K562 (cell line): Measurements from ENCODE around the gene COMMD2. TPM values are rescaled to one million over a fixed set of nuclear protein-coding genes. Genes with fewer than 3 reads are reported as not detected.
A peak's percentile ranks its signal among the peaks of the same experiment; 100 is the strongest.

Experiments
- ATAC-seq: fragments of 200-7000 bp; cut with Tn5 transposase; 3 replicates; pipeline ENCODE4 v1.9.1; 2020; ENCODE audit warnings: moderate library complexity
- BruUV-seq: library from RNA; stranded (reverse); fragments of 400-500 nt; replicated peaks from 2 replicates; lab custom pipeline; 2021; lab: Mats Ljungman, UMichigan
- CTCF ChIA-PET: fragments of 300-600 bp; formaldehyde crosslinking; extraction: SDS; loops from one replicate; lab custom pipeline; 2021; ENCODE audit warnings: low intra/inter-chr PET ratio; lab: Yijun Ruan, JAX
- POLR2A ChIA-PET: fragments of 300-600, 350-650 bp; sonication (Branson Sonifier 250); formaldehyde crosslinking; extraction: SDS; loops from one replicate; lab custom pipeline; 2021; ENCODE audit warnings: antibody characterized with exemption, inconsistent platforms; lab: Yijun Ruan, JAX
- DNase-seq, 4 experiments: peaks; one replicate each; pipeline versions ENCODE4 v3.0.0 to v3.0.0-alpha.2; 2011 to 2018; ENCODE audit warnings: low spot score in 3 of 4, mixed read lengths in 3 of 4; ENCODE audit errors: extremely low read depth in 1 of 4
- FAIRE-seq: peaks from 2 replicates; lab custom pipeline; 2011; peaks lifted over from hg19 to GRCh38; lab: Jason Lieb, UNC
- H2AFZ ChIP-seq: 2 replicates; pipeline ENCODE4 v1.6.0; 2011; ENCODE audit warnings: low read depth, low read length, control low read depth, inconsistent platforms
- H3K27ac ChIP-seq: fragments of 200-600 bp; 3 replicates; pipeline ENCODE4 v1.8.0; 2011; ENCODE audit warnings: low read depth, mild to moderate bottlenecking, control low read depth, inconsistent platforms, low read length, moderate library complexity, mixed read lengths; ENCODE audit errors: extremely low read depth
- H3K27me3 ChIP-seq, 2 experiments: fragments of 300-600 bp in 1 of 2; 2 replicates in 1 of 2; 3 replicates in 1 of 2; pipeline versions ENCODE4 v1.6.0 to v1.8.0; 2011; ENCODE audit warnings: inconsistent platforms in 2 of 2, low read length in 2 of 2, mild to moderate bottlenecking in 1 of 2, mixed read lengths in 1 of 2, moderate library complexity in 1 of 2; ENCODE audit not compliant: control insufficient read depth in 2 of 2, insufficient read depth in 2 of 2
- H3K36me3 ChIP-seq: fragments of 300-600 bp; 3 replicates; pipeline ENCODE4 v1.8.0; 2011; ENCODE audit warnings: mild to moderate bottlenecking, low read length, inconsistent platforms; ENCODE audit not compliant: control insufficient read depth, insufficient read depth
- H3K4me1 ChIP-seq, 2 experiments: fragments of 200-600 bp in 1 of 2; replicated peaks in 1 of 2; 2 replicates in 1 of 2; 3 replicates in 1 of 2; pipeline versions ENCODE4 v1.5.1 to v1.8.0; 2011; ENCODE audit warnings: inconsistent platforms in 2 of 2, low read length in 2 of 2, mild to moderate bottlenecking in 1 of 2, mixed read lengths in 1 of 2, moderate library complexity in 1 of 2; ENCODE audit not compliant: control insufficient read depth in 2 of 2, insufficient read depth in 2 of 2
- H3K4me2 ChIP-seq: 2 replicates; pipeline ENCODE4 v1.6.1; 2011; ENCODE audit warnings: low read length, control low read depth, inconsistent platforms, mixed read lengths; ENCODE audit not compliant: insufficient read depth
- H3K4me3 ChIP-seq: fragments of 200-600 bp; sonication (generic), shearing (Covaris generic); 2 replicates; pipeline ENCODE4 v1.5.1; 2016; ENCODE audit warnings: control low read depth, inconsistent platforms
- H3K79me2 ChIP-seq: fragments of 200-600 bp; 3 replicates; pipeline ENCODE4 v1.8.0; 2011; ENCODE audit warnings: low read length, inconsistent platforms; ENCODE audit not compliant: control insufficient read depth, insufficient read depth
- H3K9ac ChIP-seq, 2 experiments: 2 replicates each; pipeline versions ENCODE4 v1.6.0 to v1.6.1; 2011; ENCODE audit warnings: low read depth in 2 of 2, low read length in 2 of 2, control low read depth in 1 of 2, inconsistent platforms in 1 of 2, mild to moderate bottlenecking in 1 of 2, mixed read lengths in 1 of 2; ENCODE audit not compliant: insufficient read depth in 1 of 2
- H3K9me1 ChIP-seq: one replicate; pipeline ENCODE4 v1.6.0; 2011; ENCODE audit warnings: inconsistent platforms, mild to moderate bottlenecking, low read length, moderate library complexity; ENCODE audit not compliant: control insufficient read depth, insufficient read depth
- H3K9me3 ChIP-seq: replicated peaks from 2 replicates; pipeline ENCODE4 v1.5.1; 2011; ENCODE audit warnings: low read depth, low read length, inconsistent platforms; ENCODE audit not compliant: control insufficient read depth, insufficient read depth
- H4K20me1 ChIP-seq: replicated peaks from 2 replicates; pipeline ENCODE4 v1.6.1; 2011; ENCODE audit warnings: low read length, inconsistent platforms, mixed read lengths; ENCODE audit not compliant: control insufficient read depth, insufficient read depth
- ATF1 ChIP-seq, 2 experiments: fragments of 450-650 bp in 1 of 2; IDR thresholded peaks; 2 replicates each; pipeline ENCODE4 v1.6.1; 2016; ENCODE audit warnings: missing compliant biosample characterization in 1 of 2, missing genetic modification characterization in 1 of 2
- CTCF ChIP-seq, 3 experiments: IDR thresholded peaks in 2 of 3; conservative IDR thresholded peaks in 1 of 3; 2 replicates each; pipeline ENCODE4 v1.5.1; 2011 to 2012; ENCODE audit warnings: low read length in 3 of 3, mild to moderate bottlenecking in 3 of 3, control low read depth in 2 of 3, improper control_type of control experiment in 1 of 3, inconsistent platforms in 1 of 3, low read depth in 1 of 3, mixed read lengths in 1 of 3, moderate library complexity in 1 of 3; ENCODE audit not compliant: insufficient read depth in 2 of 3
- DEAF1 ChIP-seq: fragments of 450-650 bp; formaldehyde crosslinking; IDR thresholded peaks from 2 replicates; pipeline ENCODE4 v1.4.0; 2020; ENCODE audit warnings: mild to moderate bottlenecking, moderate library complexity
- ZNF318 ChIP-seq, 2 experiments: fragments of 450-650 bp; IDR thresholded peaks; 2 replicates each; pipeline ENCODE4 v1.6.1; 2016; ENCODE audit warnings: mild to moderate bottlenecking in 2 of 2, borderline replicate concordance in 1 of 2, low read depth in 1 of 2, moderate library complexity in 1 of 2
- WGBS: fragments of 100-300 bp; shearing (Covaris generic); methylation state at CpG from one replicate; pipeline ENCODE4 v1.1.6; 2016; ENCODE audit warnings: low coverage, mixed read lengths; ENCODE audit not compliant: insufficient coverage; ENCODE audit errors: missing lambda C conversion rate; 5-methylcytosine and 5-hydroxymethylcytosine counted together
- in situ Hi-C: fragments of 300-500 bp; cut with MboI; formaldehyde crosslinking; loops from 4 replicates; pipeline ENCODE4 v1.15.0; 2018; ENCODE audit warnings: inconsistent platforms, mixed read lengths
- intact Hi-C: fragments of 100-400 bp; cut with micrococcal nuclease; formaldehyde crosslinking; loops from 2 replicates; pipeline ENCODE4 v1.14.2; 2022
- polyA plus RNA-seq, 8 experiments: library from polyadenylated mRNA; depleted of rRNA in 4 of 8; stranded (reverse) in 5 of 8; unstranded in 3 of 8; fragments of >200 nt; fragmentation: Nextera tagmentation in 2 of 8; fragmentation: Illumina TruSeq in 1 of 8; extraction: Ambion mirVana in 2 of 8; extraction: Trizol in 1 of 8; gene quantifications; 2 replicates each; pipeline versions ENCODE4 v1.2.1 to v1.2.3, GENCODE V29; 2011 to 2014; ENCODE audit warnings: inconsistent platforms in 1 of 8, missing spikeins in 1 of 8
- total RNA-seq, 7 experiments: library from RNA; depleted of rRNA in 6 of 7; stranded (reverse); fragments of >200 nt in 6 of 7; fragmentation: Illumina TruSeq in 2 of 7; extraction: Trizol in 2 of 7; gene quantifications; 2 replicates each; pipeline versions ENCODE4 v1.2.1 to v1.2.3, GENCODE V29; 2011 to 2021; ENCODE audit warnings: low replicate concordance in 1 of 7

The COMMD2 gene
- total and polyA plus RNA-seq, 9 of the 15 experiments (the other 6 are each of a cell fraction or from before 2014, with no cell fraction given), result 25.8 to 102 (median 41.8) TPM

GRCh38 chr3:149717391-149718056 lies 34.8 kb downstream of the COMMD2 start:
- intact Hi-C loops (loop anchor here (1.0 to 5.0 kb wide), 3 partner anchors 150 to 205 kb away; no protein-coding TSS in a partner anchor), in situ Hi-C loops (loop anchor here (5.0 kb wide), 1 partner anchor 195 kb away; no protein-coding TSS in a partner anchor)
- Histone ChIP-seq H3K4me1 (peaks cover 0 to 11% of the 10 kb centered on the region in 2 experiments; a peak in 1 of 5 replicates), H3K4me2 (no peak overlapping the region), H2AFZ (no peak overlapping the region), H3K9ac (no peak overlapping the region), H3K9me3 (no peaks in the 10 kb centered on the region), H3K27ac (no peak overlapping the region), H4K20me1 (no peaks in the 10 kb centered on the region), H3K27me3 (peaks cover 0 to 23% of the 10 kb centered on the region in 2 experiments; a peak in 2 of 5 replicates), H3K9me1 (no peaks in the 10 kb centered on the region), H3K4me3 (no peak overlapping the region), H3K79me2 (no peaks in the 10 kb centered on the region), H3K36me3 (no peaks in the 10 kb centered on the region)
- CTCF ChIA-PET, result interaction anchor here (0.7 to 1.5 kb wide), 3 partner anchors 149 to 223 kb away, joined by 3 to 11 read pairs (median 4); no protein-coding TSS in a partner anchor
- WGBS, result 0% methylated on average over 2 of the region's 2 CpGs
- no TSS peak for BruUV-seq
- DNase-seq (peak; percentile 30 to 49 (median 38)), ATAC-seq (peak; percentile 75), FAIRE-seq (peak; percentile 86)
- POLR2A ChIA-PET, result interaction anchor here (1.2 kb wide), 1 partner anchor 10 kb away, joined by 3 read pairs; no protein-coding TSS in a partner anchor
- TF ChIP-seq ZNF318 (IDR thresholded peaks at IDR 0.05; ENCODE audit: borderline replicate concordance in 1 of 2, low read depth in 1 of 2), result no peak
- peak; percentile 56 to 72 (median 57); a peak in 4 of 6 replicates for TF ChIP-seq CTCF (IDR thresholded peaks at IDR 0.05 in 2 of 3, conservative IDR thresholded peaks at IDR 0.05 in 1 of 3; ENCODE audit: insufficient read depth in 2 of 3, low read depth in 1 of 3, low read length in 3 of 3)
- TF ChIP-seq DEAF1, result peak; percentile 40; the same call in 1 of the 2 replicates
- no peak for TF ChIP-seq ATF1 (CRISPR knock-in tag; IDR thresholded peaks at IDR 0.05)
- no peak for TF ChIP-seq ATF1 (tag; IDR thresholded peaks at IDR 0.05)
